Measurements from ENCODE around the gene LRRC59.

Gene LRRC59

GRCh38 chr17:50440838-50441829, 43.8 kb upstream of the LRRC59 start:
- DNase-seq (ENCODE audit: low read depth): no peak
- no peak overlapping the region for H3K4me3 ChIP-seq (ENCODE audit: low read depth, low read length)

GRCh38 chr17:50440172-50440837, 43.0 kb upstream of the LRRC59 start:
- TF ChIP-seq, protein P1, sequence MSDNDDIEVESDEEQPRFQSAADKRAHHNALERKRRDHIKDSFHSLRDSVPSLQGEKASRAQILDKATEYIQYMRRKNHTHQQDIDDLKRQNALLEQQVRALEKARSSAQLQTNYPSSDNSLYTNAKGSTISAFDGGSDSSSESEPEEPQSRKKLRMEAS (IDR thresholded peaks at IDR 0.05; ENCODE audit: low read depth, low read length): no peak
- TF ChIP-seq POLR2A (IDR thresholded peaks at IDR 0.05; ENCODE audit: extremely low read depth, insufficient read length) (no peak), CTCF (IDR thresholded peaks at IDR 0.05; ENCODE audit: low read depth, low read length) (no peak), MYC (IDR thresholded peaks at IDR 0.05; ENCODE audit: low read depth, low read length) (no peak)
- no peak for DNase-seq (ENCODE audit: low read depth)

More at GRCh38 chr17:50440838-50441829, 43.8 kb upstream of the LRRC59 start:
- TF ChIP-seq POLR2A (IDR thresholded peaks at IDR 0.05; ENCODE audit: extremely low read depth, insufficient read length) (no peak), MYC (IDR thresholded peaks at IDR 0.05; ENCODE audit: low read depth, low read length) (no peak), CTCF (IDR thresholded peaks at IDR 0.05; ENCODE audit: low read depth, low read length) (no peak)
- TF ChIP-seq, protein P1 (IDR thresholded peaks at IDR 0.05; ENCODE audit: low read depth, low read length): no peak

DNA sequence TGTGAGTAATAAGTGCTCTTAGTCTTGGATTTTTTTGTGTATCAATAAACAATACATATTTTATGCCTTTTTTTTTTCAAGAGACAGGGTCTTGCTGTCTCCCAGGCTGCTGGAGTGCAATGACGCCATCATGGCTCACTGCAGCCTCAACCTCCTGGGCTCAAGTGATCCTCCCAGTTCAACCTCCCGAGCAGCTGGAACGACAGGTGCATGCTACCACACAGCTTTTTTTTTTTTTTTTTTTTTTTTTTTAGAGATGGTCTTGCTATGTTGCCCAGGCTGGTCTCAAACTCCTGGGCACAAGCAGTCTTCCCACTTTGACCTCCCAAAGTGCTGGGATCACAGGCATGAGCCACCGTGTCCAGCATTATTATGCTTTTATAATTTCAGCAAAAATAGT, 41.7 kb upstream of the LRRC59 start:
- H3K4me3 ChIP-seq (ENCODE audit: low read depth, low read length): no peak overlapping the region
- TF ChIP-seq, protein P1 (IDR thresholded peaks at IDR 0.05; ENCODE audit: low read depth, low read length): no peak
- no peak for TF ChIP-seq POLR2A (IDR thresholded peaks at IDR 0.05; ENCODE audit: extremely low read depth, insufficient read length)
- no peak for TF ChIP-seq MYC (IDR thresholded peaks at IDR 0.05; ENCODE audit: low read depth, low read length)
- no peak for TF ChIP-seq CTCF (IDR thresholded peaks at IDR 0.05; ENCODE audit: low read depth, low read length)
- no peak for DNase-seq (ENCODE audit: low read depth)

More at GRCh38 chr17:50440172-50440837, 43.0 kb upstream of the LRRC59 start:
- H3K4me3 ChIP-seq (ENCODE audit: low read depth, low read length): no peak overlapping the region

DNA sequence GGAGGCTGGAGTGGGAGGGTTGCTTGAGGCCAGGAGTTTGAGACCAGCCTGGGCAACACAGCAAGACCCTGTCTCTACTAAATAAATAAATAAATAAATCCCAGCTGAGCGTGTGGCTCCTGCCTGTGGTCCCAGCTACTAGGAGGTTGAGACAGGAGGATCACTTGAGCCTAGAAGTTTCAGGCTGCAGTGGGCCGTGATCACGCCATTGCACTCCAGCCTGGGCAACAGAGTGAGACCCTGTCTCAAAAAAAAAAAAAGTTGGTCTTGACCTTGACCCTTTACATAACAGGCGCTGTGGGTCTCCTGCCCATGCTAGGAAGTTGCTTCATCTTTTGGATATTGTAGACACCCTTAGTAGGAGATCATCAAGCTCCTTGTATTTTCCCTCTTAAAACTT, 40.1 kb upstream of the LRRC59 start:
- no peak for DNase-seq (ENCODE audit: low read depth)
- TF ChIP-seq POLR2A (IDR thresholded peaks at IDR 0.05; ENCODE audit: extremely low read depth, insufficient read length): no peak
- TF ChIP-seq, protein P1 (IDR thresholded peaks at IDR 0.05; ENCODE audit: low read depth, low read length): no peak
- no peak overlapping the region for H3K4me3 ChIP-seq (ENCODE audit: low read depth, low read length)

GRCh38 chr17:50432125-50432762, 34.9 kb upstream of the LRRC59 start:
- no peak overlapping the region for H3K4me3 ChIP-seq (ENCODE audit: low read depth, low read length)
- no peak for DNase-seq (ENCODE audit: low read depth)
- no peak for TF ChIP-seq MYC (IDR thresholded peaks at IDR 0.05; ENCODE audit: low read depth, low read length)
- no peak for TF ChIP-seq POLR2A (IDR thresholded peaks at IDR 0.05; ENCODE audit: extremely low read depth, insufficient read length)
- TF ChIP-seq, protein P1 (IDR thresholded peaks at IDR 0.05; ENCODE audit: low read depth, low read length): no peak
- no peak for TF ChIP-seq CTCF (IDR thresholded peaks at IDR 0.05; ENCODE audit: low read depth, low read length)
